ENCODE results near the gene MT1F.
A peak's percentile ranks its signal among the peaks of the same experiment; 100 is the strongest.

The MT1F gene

DNA sequence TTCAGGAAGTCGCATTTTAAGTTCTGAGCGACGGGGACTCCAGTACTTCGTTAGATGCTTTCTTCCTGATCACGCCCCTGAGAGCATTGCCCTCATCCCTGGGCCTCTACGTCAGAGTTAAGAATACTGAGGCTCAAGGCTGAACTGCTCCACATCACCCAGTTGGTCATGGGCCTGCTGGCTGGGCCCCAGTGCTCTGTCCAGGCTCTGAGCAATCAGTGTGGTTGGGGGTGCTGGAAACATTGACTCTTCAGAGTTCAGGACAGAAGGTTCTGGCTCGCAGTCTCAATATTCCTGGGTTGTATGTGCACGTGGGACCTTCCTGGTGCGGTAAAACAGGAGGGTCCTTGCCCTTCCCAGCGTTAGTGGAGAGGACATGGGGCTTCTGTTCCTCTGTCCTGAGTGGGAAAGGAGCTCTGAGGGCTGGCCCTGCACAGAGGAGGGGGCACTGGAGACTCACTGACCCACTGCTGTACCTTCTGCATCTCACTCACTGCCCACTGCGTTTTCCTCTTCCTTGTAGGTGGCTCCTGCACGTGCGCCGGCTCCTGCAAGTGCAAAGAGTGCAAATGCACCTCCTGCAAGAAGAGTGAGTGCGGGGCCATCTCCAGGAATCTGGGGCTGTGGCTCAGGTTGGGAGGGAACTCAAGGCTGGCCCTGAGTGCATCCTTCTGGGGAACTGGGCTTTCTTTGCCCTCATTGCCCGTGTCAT lies 31.7 kb upstream of the MT1F start:
- DNase-seq (ENCODE audit: low read depth, low spot score), result peak; percentile 73

DNA sequence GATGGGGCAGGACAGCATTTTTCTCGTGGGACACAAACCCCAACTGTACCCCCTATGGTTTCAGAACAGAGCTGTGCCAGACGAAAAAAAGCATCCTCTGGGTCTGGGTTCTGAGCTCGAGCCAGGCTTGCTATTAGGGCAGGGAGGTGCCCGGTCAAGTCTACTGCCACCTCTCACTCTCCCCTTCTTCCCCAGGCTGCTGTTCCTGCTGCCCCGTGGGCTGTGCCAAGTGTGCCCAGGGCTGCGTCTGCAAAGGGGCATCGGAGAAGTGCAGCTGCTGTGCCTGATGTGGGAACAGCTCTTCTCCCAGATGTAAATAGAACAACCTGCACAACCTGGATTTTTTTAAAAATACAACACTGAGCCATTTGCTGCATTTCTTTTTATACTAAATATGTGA lies 31.1 kb upstream of the MT1F start:
- DNase-seq (ENCODE audit: low read depth, low spot score), result no peak

DNA sequence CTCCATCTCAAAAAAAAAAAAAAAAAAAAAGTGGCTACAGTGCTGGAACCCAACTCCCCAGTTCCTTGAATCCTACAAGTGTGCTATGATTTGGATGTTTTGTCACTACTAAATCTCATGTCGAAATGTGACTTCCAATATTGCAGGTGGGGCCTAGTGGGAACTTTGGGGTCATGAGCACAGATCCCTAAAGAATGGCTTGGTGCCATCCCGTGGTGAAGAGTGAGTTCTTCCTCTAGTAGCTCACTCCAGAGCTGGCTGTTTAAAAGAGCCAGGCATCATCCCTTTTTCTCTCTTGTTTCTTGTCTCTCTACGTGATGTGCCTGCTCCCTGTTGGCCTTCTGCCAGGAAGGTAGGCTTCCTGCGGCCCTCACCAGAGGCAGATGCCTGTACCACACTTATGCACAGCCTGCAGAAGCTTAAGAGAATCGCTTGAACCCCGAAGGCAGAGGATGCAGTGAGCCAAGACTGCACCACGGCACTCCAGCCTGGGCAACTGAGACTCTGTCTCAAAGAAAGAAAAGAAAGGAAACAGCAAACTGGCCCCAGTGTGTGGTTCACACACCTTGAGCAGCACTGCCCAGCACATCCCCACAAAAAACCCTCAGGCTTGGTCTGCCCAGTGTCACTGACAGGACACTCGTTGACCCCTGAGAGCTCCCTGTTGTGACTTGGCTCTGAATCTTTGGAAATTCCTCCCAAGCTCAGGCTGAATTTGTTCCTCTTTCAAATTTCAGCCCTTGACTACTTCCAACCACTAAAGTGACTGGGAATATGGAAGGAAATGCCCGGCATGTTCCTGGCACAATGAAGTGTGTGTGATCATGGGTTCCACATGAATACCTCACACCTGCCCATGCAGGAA lies 29.0 kb upstream of the MT1F start:
- no peak for DNase-seq (ENCODE audit: low read depth, low spot score)

DNA sequence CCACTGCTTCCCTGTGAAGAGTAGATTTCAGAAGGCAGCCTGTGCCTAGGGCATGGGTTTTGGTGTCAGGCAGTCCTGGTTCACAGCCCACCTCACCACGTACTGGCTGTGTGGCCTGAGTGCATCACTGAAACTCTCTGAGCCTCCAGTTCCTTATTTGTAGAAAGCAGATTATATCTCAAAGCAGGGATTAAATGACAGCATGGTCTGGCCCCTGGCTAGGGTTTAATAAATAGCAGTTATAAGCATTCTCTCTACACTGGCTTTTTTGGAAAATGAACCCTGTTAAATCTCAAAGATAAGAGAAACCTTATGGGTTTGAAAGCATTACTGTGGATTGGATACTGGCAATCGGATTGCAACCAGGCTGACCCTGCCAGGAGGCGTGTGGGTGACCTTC lies 28.2 kb upstream of the MT1F start:
- no peak for DNase-seq (ENCODE audit: low read depth, low spot score)

DNA sequence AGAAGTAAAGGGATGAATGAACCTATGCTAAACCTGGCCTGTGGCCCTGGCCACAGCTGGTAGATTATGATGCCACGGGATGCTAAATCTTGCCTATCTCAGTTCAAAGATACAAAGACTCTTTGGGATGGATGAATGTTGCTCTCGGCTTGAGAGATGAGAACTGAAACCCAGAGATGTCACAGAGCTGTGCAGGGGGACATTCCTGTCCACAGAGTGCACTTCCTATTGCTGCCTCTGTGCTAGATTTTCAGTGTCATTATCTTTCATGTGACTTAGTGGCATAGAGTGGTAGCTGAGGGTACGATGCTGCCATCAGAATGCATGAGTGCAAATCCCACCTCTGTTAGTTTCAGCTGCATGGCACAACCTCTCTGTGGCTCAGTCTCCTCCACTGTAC lies 27.6 kb upstream of the MT1F start:
- DNase-seq (ENCODE audit: low read depth, low spot score), result no peak

DNA sequence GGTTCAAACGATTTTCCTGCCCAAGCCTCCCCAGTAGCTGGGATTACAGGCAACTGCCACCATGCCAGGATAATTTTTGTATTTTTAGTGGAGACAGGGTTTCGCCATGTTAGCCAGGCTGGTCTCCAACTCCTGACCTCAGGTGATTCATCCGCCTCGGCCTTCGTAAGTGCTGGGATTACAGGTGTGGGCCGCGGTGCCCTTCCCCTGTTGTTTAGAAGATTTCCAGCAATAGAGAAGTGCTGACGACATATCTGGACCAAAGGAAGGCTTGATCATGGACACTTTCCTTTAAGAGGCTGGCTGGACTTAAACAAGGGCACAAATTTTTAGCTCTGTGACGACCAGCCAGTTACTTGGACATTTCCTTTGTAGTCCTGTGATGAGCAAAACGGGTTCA lies 26.6 kb upstream of the MT1F start:
- DNase-seq (ENCODE audit: low read depth, low spot score), result no peak

DNA sequence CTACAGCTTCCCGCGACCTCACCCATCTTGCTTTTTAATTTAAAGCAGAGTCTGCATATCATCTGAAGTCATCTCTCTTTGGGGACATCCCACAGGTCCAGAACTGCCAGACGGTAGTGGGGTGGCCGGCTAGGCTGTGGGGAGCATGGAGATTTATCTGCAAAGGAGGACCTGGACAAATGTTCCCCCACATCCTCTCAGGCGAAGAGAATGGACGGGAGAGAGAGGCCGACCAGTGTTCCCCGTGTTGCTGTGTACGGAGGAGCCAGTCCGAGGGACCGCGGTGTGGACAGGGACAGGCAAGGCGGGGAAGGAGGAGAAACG lies 26.0 kb upstream of the MT1F start:
- DNase-seq (ENCODE audit: low read depth, low spot score), result no peak

DNA sequence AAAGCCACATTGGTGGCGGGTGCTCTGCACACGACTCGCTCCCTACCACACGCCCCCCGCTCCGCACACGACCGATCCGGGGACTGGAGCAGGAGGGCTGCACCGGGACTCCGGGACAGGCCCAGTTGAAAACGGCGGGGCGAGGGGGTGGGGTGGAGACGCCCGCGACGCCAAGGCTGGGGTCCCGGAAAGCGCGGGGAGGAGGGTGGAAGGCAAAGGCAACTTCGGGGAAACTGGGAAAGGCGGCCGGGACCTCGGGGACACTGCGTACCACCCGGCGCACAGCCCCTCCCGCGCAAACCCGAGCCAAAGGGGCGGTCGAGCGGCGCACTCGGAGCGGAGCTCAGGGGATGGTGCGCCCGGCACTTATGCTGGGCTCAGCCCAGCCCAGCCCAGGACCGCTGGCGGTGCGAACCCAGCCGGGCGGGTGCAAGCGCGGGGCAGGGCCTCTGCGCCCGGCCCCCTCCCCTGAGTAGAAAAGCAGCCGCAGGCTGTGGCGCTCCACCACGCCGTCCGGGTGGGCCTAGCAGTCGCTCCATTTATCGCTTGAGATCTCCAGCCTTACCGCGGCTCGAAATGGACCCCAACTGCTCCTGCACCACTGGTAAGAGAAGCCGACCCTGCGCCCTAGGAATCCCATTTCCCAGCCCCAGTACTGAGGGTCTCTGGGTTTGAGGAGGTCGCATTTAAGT lies 25.5 kb upstream of the MT1F start, which contains the start of gene MT1M:
Gene MT1M, plus strand, starts transcription at position 504 of the 692 bp plus-strand sequence. Its CDS starts 73 bp downstream, at position 577.
- peak; percentile 45 for DNase-seq (ENCODE audit: low read depth, low spot score)

DNA sequence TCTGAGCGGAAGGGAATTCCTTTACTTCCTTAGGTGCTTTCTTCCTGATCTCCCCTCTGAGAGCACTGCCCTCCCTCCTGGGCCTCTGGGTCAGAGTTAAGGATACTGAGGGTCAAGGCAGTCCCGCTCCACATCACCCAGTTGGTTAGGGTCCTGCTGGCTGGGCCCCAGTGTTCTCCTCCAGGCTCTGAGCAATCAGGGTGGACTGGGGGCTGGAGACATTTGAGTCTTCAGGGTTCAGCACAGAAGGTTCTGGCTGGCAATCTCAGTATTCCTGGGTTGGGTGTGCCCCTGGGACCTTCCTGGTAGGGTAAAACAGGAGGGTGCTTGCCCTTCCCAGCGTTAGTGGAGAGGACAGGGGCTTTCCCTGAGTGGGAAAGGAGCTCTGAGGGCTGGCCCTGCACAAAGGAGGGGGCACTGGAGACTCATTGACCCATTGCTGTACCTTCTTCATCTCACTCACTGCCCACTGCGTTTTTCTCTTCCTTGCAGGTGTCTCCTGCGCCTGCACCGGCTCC lies 24.9 kb upstream of the MT1F start:
- no peak for DNase-seq (ENCODE audit: low read depth, low spot score)

DNA sequence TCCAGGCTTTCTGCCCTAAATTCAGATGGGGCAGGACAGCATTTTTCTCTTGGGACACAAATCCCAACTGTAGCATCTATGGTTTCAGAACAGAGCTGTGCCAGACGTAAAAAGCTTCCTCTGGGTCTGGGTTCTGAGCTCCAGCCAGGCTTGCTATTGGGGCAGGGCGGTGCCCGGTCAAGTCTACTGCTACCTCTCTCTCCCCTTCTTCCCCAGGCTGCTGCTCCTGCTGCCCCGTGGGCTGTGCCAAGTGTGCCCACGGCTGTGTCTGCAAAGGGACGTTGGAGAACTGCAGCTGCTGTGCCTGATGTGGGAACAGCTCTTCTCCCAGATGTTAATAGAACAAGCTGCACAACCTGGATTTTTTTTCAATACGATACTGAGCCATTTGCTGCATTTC lies 24.2 kb upstream of the MT1F start:
- no peak for DNase-seq (ENCODE audit: low read depth, low spot score)

DNA sequence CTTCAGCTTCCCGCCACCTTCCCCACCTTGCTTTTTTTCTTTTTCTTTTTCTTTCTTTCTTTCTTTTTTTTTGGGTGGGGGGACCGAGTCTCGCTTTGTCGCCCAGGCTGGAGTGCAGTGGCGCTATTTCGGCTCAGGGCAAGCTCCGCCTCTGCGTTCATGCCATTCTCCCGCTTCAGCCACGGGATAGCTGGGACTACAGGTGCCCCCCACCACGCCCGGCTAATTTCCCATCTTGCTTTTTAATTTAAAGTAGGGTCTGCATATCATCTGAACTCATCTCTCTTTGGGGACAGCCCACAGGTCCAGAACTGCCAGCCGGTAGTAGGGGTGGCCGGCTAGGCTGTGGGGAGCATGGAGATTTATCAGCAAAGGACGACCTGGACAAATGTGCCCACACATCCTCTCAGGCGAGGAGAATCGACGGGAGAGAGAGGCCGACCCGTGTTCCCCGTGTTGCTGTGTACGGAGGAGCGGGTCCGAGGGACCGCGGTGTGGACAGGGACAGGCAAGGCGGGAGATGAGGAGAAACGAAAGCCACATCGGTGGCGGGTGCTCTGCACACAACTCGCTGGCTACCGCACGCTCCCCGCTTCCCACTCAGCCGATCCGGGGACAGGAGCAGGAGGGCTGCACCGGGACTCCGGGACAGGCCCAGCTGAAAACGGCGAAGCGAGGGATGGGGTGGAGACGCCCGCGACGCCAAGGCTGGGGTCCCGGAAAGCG lies 22.9 kb upstream of the MT1F start:
- DNase-seq (ENCODE audit: low read depth, low spot score), result peak; percentile 15

DNA sequence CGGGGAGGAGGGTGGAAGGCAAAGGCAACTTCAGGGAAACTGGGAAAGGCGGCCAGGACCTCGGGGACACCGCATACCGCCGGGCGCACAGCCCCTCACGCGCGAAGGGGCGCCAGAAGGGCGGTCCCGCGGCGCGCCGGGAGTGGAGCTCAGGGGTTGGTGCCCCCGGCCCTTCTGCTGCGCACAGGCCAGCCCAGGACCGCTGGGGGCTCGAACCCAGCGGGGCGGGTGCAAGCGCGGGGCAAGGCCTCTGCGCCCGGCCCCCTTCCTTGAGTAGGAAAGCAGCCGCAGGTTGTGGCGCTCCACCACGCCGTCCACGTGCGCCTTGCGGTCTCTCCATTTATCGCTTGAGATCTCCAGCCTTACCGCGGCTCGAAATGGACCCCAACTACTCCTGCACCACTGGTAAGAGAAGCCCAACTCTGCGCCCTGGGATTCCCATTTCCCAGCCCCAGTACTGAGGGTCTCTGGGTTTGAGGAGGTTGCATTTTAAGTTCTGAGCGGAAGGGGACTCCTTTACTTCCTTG lies 22.3 kb upstream of the MT1F start:
- DNase-seq (ENCODE audit: low read depth, low spot score), result no peak

DNA sequence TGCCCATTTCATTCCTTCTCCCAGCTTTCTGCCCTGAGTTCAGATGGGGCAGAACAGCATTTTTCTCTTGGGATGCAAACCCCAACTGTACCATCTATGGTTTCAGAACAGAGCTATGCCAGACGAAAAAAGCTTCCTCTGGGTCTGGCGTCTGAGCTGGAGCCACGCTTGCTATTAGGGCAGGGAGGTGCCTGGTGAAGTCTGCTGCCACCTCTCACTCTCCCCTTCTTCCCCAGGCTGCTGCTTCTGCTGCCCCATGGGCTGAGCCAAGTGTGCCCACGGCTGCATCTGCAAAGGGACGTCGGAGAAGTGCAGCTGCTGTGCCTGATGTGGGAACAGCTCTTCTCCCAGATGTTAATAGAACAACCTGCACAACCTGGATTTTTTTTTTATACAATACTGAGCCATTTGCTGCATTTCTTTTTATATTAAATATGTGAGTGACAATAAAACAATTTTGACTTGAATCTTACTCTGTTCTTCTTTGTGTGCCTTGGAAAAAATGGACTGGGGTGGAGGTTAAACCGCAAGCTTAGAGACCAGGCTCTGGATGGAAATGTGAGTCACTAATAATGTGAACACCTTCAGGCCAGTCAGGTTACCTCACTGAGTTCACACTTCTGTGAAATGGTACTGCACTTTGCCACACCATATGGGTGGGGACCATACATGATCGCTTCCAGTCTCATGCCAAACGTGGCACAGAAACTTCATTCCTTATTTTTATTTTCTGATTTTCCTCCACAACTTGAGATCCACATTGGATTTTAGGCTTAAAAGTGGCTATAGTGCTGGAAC lies 20.9 kb upstream of the MT1F start:
- no peak for DNase-seq (ENCODE audit: low read depth, low spot score)

DNA sequence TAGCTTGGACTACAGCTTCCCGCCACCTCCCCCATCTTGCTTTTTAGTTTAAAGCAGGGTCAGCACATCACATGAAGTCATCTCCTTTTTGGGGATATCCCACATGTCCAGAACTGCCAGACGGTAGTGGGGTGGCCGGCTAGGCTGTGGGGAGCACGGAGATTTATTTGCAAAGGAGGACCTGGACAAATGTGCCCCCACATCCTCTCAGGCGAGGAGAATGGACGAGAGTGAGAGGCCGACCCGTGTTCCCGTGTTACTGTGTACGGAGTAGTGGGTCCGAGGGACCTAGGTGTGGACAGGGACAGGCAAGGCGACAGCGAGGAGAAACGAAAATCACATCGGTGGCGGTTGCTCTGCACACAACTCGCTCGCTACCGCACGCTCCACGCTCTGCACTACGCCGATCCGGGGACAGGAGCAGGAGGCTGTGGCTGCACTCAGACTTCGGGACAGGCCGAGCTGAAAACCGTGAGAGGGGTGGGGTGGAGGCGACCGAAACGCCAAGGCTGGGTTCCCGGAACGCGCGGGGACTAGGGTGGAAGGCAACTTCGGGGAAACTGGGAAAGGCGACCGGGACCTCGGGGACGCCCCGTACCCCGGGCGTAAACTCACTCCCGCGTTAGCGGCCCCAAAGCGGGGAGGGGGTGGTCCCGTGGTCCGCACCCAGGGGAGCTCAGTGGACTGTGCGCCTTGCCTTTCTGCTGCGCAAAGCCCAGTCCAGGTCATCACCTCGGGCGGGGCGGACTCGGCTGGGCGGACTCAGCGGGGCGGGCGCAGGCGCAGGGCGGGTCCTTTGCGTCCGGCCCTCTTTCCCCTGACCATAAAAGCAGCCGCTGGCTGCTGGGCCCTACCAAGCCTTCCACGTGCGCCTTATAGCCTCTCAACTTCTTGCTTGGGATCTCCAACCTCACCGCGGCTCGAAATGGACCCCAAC lies 19.7 kb upstream of the MT1F start, which contains the start of gene MT1A:
Gene MT1A, plus strand, starts transcription at position 853 of the 937 bp plus-strand sequence. Its CDS starts 73 bp downstream, at position 926.
- DNase-seq (ENCODE audit: low read depth, low spot score), result peak; percentile 62

DNA sequence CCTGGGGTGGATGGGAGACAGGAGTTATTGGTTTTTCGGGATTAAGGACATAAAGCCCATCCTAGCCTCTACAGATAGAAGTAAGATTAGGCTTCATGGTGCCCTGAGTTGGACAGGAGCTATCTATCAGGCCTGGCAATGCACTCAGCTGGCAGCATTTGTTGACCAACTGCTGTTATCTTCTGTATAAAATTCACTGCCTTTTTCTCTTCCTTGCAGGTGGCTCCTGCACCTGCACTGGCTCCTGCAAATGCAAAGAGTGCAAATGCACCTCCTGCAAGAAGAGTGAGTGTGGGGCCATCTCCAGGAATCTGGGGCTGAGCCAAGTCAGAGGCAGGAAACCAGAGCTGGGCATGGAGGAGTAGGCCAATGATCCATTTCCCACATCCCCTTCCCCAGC lies 18.7 kb upstream of the MT1F start:
- DNase-seq (ENCODE audit: low read depth, low spot score), result no peak

DNA sequence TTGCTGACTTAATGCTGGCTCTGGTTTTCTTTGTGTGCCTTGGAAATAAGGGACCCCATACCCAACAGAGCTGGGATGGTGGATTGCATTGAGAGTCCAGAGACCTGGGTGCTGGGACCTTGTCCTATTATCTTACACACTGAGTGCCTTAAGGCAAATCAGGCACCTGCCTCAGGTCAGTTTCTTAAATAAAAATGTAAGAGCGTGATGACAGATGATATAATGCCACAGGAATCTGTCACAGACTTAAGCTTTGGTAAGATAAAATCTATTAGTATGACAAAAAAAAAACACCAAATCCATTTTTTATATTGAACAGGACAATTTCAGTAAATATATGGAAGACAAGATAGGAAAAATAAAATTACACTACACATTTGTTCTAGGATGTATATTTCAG lies 17.7 kb upstream of the MT1F start:
- no peak for DNase-seq (ENCODE audit: low read depth, low spot score)

DNA sequence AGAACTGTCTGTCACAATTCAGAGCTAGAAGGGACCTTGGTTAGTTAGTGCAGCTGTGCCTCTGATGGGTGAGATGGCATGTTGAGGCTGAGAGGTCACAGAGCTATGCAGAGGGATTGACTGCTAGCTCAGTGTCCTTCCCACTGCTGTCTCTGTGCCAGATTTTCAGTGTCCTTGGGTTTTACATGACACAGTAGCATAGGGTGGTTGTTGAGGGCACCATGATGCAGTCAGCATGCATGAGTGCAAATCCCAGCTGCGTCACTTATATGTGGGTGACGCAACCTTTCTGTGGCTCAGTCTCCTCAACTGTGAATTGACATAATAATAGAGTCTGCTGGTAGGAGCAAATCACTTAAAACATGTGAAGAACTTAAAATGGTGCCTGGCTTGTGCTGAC lies 16.6 kb upstream of the MT1F start:
- no peak for DNase-seq (ENCODE audit: low read depth, low spot score)

DNA sequence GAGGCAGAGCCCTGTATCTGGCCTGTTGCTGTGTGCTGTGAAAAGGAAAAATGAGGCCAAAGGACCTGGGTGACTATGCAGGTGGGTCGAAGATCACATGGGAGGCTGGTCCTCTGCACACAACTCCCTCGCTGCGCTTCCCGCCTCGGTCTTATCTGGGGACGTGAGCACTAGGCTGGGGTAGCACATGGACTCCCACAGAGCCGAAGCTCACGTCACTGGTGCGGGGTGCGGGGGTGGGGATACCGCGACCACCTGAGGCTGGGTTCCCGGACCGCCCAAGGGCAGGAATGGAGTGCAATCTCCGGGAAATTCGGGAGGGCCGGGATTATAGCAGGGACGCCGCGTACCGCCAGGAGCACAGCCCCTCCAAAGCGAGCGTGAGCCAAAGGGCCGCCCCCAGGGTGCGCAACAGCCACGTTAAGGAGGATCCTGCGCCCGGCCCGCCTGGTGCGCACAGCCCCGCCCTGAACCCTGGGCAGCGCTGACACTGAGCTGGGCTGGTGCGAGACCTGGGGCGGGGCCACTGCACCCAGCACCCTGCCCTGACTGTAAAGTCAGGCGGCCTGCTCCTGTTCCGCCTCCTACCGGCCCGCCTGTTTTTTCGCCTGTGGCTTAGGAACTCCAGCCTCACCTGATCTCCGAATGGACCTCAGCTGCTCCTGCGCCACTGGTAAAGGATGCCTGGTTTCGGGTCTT lies 14.5 kb upstream of the MT1F start:
- DNase-seq (ENCODE audit: low read depth, low spot score), result peak; percentile 40

DNA sequence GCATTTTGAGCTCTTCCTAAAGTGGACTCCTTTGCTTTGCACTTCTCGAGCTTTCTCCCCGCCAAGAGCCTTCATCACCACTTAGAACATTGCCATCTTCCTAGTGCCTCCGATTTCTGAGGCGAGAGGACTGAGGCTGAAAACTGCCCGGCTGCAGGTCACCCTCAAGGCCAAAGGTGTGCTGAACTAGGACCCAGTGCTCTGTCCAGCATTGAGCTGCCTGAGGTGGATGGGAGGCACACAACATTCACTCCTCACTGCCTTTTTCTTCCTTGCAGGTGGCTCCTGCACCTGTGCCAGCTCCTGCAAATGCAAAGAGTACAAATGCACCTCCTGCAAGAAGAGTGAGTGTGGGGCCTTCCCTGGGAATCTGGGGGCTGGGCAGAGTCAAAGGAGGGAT lies 13.9 kb upstream of the MT1F start:
- no peak for DNase-seq (ENCODE audit: low read depth, low spot score)
